Bronchial epithelial cell (primary cell): ENCODE results near the gene SNX9. TPM values are rescaled to one million over a fixed set of nuclear protein-coding genes. Genes with fewer than 3 reads are reported as not detected.

ENCODE experiments used
- DNase-seq: peaks from one replicate; pipeline ENCODE4 v3.0.0-alpha.2; 2010; ENCODE audit warnings: low read depth
- FAIRE-seq: peaks from 2 replicates; lab custom pipeline; 2011; peaks lifted over from hg19 to GRCh38; lab: Jason Lieb, UNC
- H3K27me3 ChIP-seq: 2 replicates; pipeline ENCODE4 v1.5.1; 2011; ENCODE audit warnings: low read length; ENCODE audit not compliant: control insufficient read depth, insufficient read depth
- H3K36me3 ChIP-seq: 2 replicates; pipeline ENCODE4 v1.5.1; 2011; ENCODE audit warnings: low read length; ENCODE audit not compliant: control insufficient read depth, insufficient read depth
- H3K4me3 ChIP-seq: 2 replicates; pipeline ENCODE4 v1.5.1; 2011; ENCODE audit warnings: mild to moderate bottlenecking, low read depth, low read length, control low read depth
- CTCF ChIP-seq: IDR thresholded peaks from 2 replicates; pipeline ENCODE4 v1.5.1; 2011; ENCODE audit warnings: mild to moderate bottlenecking, moderate library complexity, low read length, control low read depth, inconsistent platforms; ENCODE audit not compliant: insufficient read depth, severe bottlenecking
- total RNA-seq: library from RNA; depleted of rRNA; stranded (reverse); fragments of >200 nt; gene quantifications from 2 replicates; pipeline ENCODE4 v1.2.1, GENCODE V29; 2014

Gene SNX9
- total RNA-seq, 1 donor from 2014 or later: 26.6 TPM

GRCh38 chr6:157884756-157885155 is 61.7 kb downstream of the SNX9 start:
- no peaks in the 10 kb centered on the region for H3K27me3 ChIP-seq
- FAIRE-seq (no peak), DNase-seq (no peak)
- peaks cover 7% of the 10 kb centered on the region for H3K36me3 ChIP-seq
- H3K4me3 ChIP-seq: no peak overlapping the region
- TF ChIP-seq CTCF: no peak

GRCh38 chr6:157885211-157885788 is 62.3 kb downstream of the SNX9 start:
- FAIRE-seq: no peak
- DNase-seq: no peak
- no peak for TF ChIP-seq CTCF
- no peaks in the 10 kb centered on the region for H3K27me3 ChIP-seq
- no peak overlapping the region for H3K4me3 ChIP-seq
- H3K36me3 ChIP-seq: peaks cover 8% of the 10 kb centered on the region

- H3K4me3 ChIP-seq: no peak overlapping the region
- H3K27me3 ChIP-seq: no peaks in the 10 kb centered on the region
- H3K36me3 ChIP-seq: peaks cover 8% of the 10 kb centered on the region
- no peak for DNase-seq
- FAIRE-seq: no peak
- no peak for TF ChIP-seq CTCF
These were observed 62.8 kb downstream of the SNX9 start for GRCh38 chr6:157885876-157886275.

- DNase-seq (no peak), FAIRE-seq (no peak)
- Histone ChIP-seq H3K4me3 (no peak overlapping the region), H3K27me3 (no peaks in the 10 kb centered on the region), H3K36me3 (peaks cover 9% of the 10 kb centered on the region)
- no peak for TF ChIP-seq CTCF
These were observed 64.8 kb downstream of the SNX9 start for GRCh38 chr6:157887892-157888291.

- no peak for TF ChIP-seq CTCF
- peak; percentile 36 for FAIRE-seq
These were observed 68.7 kb downstream of the SNX9 start for GRCh38 chr6:157891544-157892362.

More at GRCh38 chr6:157891544-157892362, 68.7 kb downstream of the SNX9 start:
- Histone ChIP-seq H3K36me3 (peaks cover 9% of the 10 kb centered on the region), H3K4me3 (no peak overlapping the region), H3K27me3 (no peaks in the 10 kb centered on the region)
- no peak for DNase-seq
